GM12878 (cell line): Measurements from ENCODE around the gene RBM45. TPM values are rescaled to one million over a fixed set of nuclear protein-coding genes. Genes with fewer than 3 reads are reported as not detected.

Experiments
- BCL11A ChIP-seq: IDR thresholded peaks from 2 replicates; pipeline ENCODE4 v1.6.1; 2011; ENCODE audit warnings: low read depth, low read length
- BHLHE40 ChIP-seq, 2 experiments: fragments of 450-650 bp in 1 of 2; IDR thresholded peaks; 2 replicates each; pipeline ENCODE4 v1.6.1; 2011 to 2017; ENCODE audit warnings: low read depth in 2 of 2, borderline replicate concordance in 1 of 2, improper control_type of control experiment in 1 of 2, low read length in 1 of 2, mild to moderate bottlenecking in 1 of 2
- CBFB ChIP-seq: IDR thresholded peaks from 2 replicates; pipeline ENCODE4 v1.6.1; 2016; ENCODE audit warnings: antibody characterized with exemption, low read depth
- EZH2 ChIP-seq: IDR thresholded peaks from 2 replicates; pipeline ENCODE4 v1.6.1; 2012; ENCODE audit warnings: low read depth, mild to moderate bottlenecking, control low read depth, inconsistent platforms, low read length, borderline replicate concordance; ENCODE audit not compliant: control insufficient read depth
- FOXM1 ChIP-seq: IDR thresholded peaks from 2 replicates; pipeline ENCODE4 v1.6.1; 2012; ENCODE audit warnings: low read depth, mild to moderate bottlenecking, inconsistent platforms, low read length, moderate library complexity
- KDM1A ChIP-seq: fragments of 200-600 bp; sonication (generic); IDR thresholded peaks from 2 replicates; pipeline ENCODE4 v1.6.1; 2016; ENCODE audit warnings: borderline replicate concordance
- KLF5 ChIP-seq: fragments of 450-650 bp; IDR thresholded peaks from 2 replicates; pipeline ENCODE4 v1.6.1; 2014; ENCODE audit warnings: mild to moderate bottlenecking; ENCODE audit not compliant: partially characterized antibody
- MEF2B ChIP-seq: fragments of 450-650 bp; IDR thresholded peaks from 2 replicates; pipeline ENCODE4 v1.6.1; 2018; ENCODE audit warnings: mild to moderate bottlenecking, moderate library complexity; ENCODE audit not compliant: partially characterized antibody, poor library complexity, severe bottlenecking
- MTA3 ChIP-seq: IDR thresholded peaks from 2 replicates; pipeline ENCODE4 v1.6.1; 2012; ENCODE audit warnings: low read length, inconsistent platforms, borderline replicate concordance
- NFXL1 ChIP-seq: fragments of 450-650 bp; IDR thresholded peaks from 2 replicates; pipeline ENCODE4 v1.6.1; 2017; ENCODE audit warnings: antibody characterized with exemption, mild to moderate bottlenecking, borderline replicate concordance
- NR2F1 ChIP-seq: fragments of 450-650 bp; conservative IDR thresholded peaks from 2 replicates; pipeline ENCODE4 v1.6.1; 2017; ENCODE audit warnings: mild to moderate bottlenecking
- POLR2AphosphoS5 ChIP-seq: IDR thresholded peaks from 2 replicates; pipeline ENCODE4 v1.6.1; 2011; ENCODE audit warnings: mild to moderate bottlenecking, low read length, inconsistent platforms
- SMAD5 ChIP-seq: IDR thresholded peaks from 2 replicates; pipeline ENCODE4 v1.6.1; 2016; ENCODE audit warnings: antibody characterized with exemption, low read depth
- SMARCA5 ChIP-seq: fragments of 450-650 bp; IDR thresholded peaks from 2 replicates; pipeline ENCODE4 v1.6.1; 2017; ENCODE audit warnings: mild to moderate bottlenecking
- SRF ChIP-seq, 2 experiments: IDR thresholded peaks; 2 replicates each; pipeline ENCODE4 v1.6.1; 2011; ENCODE audit warnings: low read depth in 2 of 2, low read length in 2 of 2, mild to moderate bottlenecking in 1 of 2, moderate library complexity in 1 of 2
- TCF7 ChIP-seq: IDR thresholded peaks from 2 replicates; pipeline ENCODE4 v1.6.1; 2014; ENCODE audit warnings: antibody characterized with exemption, borderline replicate concordance
- ZNF592 ChIP-seq: fragments of 450-650 bp; IDR thresholded peaks from 2 replicates; pipeline ENCODE4 v1.6.1; 2017; ENCODE audit warnings: mild to moderate bottlenecking, moderate library complexity
- polyA plus RNA-seq, 11 experiments: library from polyadenylated mRNA; depleted of rRNA in 4 of 11; unstranded in 6 of 11; stranded (reverse) in 5 of 11; fragments of >200 nt; fragmentation: Nextera tagmentation in 4 of 11; fragmentation: Illumina TruSeq in 1 of 11; extraction: Ambion mirVana in 4 of 11; extraction: Trizol in 1 of 11; gene quantifications; 1 replicate in 1 of 11; 2 replicates in 10 of 11; pipeline versions ENCODE4 v1.2.1 to v1.2.3, GENCODE V29; 2011 to 2016; ENCODE audit warnings: inconsistent platforms in 2 of 11, missing spikeins in 2 of 11, low read depth in 1 of 11
- total RNA-seq, 4 experiments: library from RNA; depleted of rRNA in 3 of 4; stranded (reverse); fragments of >200 nt in 3 of 4; fragmentation: Illumina TruSeq in 1 of 4; extraction: Trizol in 1 of 4; gene quantifications; 2 replicates each; pipeline versions ENCODE4 v1.2.1 to v1.2.3, GENCODE V29; 2013 to 2021
- TF ChIP-seq, protein P1 (sequence below): fragments of 450-650 bp; IDR thresholded peaks from 2 replicates; pipeline ENCODE4 v1.6.1; 2018; ENCODE audit warnings: borderline replicate concordance, mild to moderate bottlenecking; ENCODE audit not compliant: partially characterized antibody
- TF ChIP-seq, protein P2 (sequence below): fragments of 450-650 bp; formaldehyde crosslinking; IDR thresholded peaks from 2 replicates; pipeline ENCODE4 v1.5.0; 2022; ENCODE audit warnings: mild to moderate bottlenecking, missing genetic modification characterization

RBM45 gene
- total and polyA plus RNA-seq, 10 of the 15 experiments (the other 5 are each of a cell fraction or from before 2014, with no cell fraction given) = 6.2 to 21.7 (median 14.6) TPM

DNA sequence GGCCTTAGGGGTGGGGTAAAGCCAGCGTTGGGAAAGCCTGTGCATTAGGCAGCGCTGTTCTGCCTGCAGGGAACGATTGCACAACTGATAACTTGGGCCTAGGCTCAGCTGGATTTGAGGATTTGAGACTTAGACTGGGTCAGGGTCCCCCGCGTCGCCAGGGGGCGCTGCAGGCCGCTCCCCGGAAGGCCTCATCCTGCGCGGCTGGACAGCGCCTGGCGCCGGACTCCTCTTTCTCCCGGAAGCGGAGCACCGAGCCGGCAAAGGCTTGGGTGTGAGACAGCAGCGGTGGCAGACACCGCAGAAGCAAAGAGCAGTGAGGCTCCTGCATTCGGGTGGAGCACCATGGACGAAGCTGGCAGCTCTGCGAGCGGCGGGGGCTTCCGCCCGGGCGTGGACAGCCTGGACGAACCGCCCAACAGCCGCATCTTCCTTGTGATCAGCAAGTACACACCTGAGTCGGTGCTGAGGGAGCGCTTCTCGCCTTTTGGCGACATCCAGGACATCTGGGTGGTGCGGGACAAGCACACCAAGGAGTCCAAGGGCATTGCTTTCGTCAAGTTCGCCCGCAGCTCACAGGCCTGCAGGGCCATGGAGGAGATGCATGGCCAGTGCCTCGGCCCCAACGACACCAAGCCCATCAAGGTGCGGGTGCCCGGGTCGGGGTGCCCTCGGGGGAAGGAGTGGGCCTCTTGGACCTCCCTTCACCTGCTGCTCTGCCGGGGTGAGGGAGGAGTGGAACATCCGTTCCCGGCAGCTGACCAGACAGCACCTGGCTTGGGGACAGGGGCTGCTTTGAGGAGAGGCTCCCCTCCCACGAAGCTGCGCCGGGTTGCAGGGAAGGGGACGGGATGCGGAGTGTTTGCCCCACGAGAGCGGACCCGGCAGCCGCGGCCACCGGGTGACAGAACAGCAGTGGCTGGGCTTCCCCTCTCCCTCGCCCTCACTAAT lies at the start of gene RBM45 (continued):
- TF ChIP-seq FOXM1 (no peak), SMAD5 (peak; percentile 54; the same call in 1 of the 2 replicates), MEF2B (peak; percentile 25), TCF7 (no peak), POLR2AphosphoS5 (peak; percentile 92), NR2F1 (no peak; the same call in 1 of the 2 replicates), BHLHE40 (IDR thresholded peaks at IDR 0.05; ENCODE audit: borderline replicate concordance in 1 of 2, low read depth in 2 of 2, low read length in 1 of 2) (peak in 1 of 2 experiments; percentile 58; a peak in 3 of 4 replicates), KLF5 (no peak), MTA3 (no peak), SRF (IDR thresholded peaks at IDR 0.05; ENCODE audit: low read depth in 2 of 2, low read length in 2 of 2) (0 out of 4 replicates have a peak, but pooled peaks of 1 of the 2 experiments have one; percentile 34), ZNF592 (no peak), BCL11A (no peak), KDM1A (no peak), NFXL1 (peak; percentile 87), EZH2 (no peak), SMARCA5 (peak; percentile 95), CBFB (0 out of 2 replicates have a peak, but pooled peaks have one; percentile 25)
- TF ChIP-seq, protein P1, sequence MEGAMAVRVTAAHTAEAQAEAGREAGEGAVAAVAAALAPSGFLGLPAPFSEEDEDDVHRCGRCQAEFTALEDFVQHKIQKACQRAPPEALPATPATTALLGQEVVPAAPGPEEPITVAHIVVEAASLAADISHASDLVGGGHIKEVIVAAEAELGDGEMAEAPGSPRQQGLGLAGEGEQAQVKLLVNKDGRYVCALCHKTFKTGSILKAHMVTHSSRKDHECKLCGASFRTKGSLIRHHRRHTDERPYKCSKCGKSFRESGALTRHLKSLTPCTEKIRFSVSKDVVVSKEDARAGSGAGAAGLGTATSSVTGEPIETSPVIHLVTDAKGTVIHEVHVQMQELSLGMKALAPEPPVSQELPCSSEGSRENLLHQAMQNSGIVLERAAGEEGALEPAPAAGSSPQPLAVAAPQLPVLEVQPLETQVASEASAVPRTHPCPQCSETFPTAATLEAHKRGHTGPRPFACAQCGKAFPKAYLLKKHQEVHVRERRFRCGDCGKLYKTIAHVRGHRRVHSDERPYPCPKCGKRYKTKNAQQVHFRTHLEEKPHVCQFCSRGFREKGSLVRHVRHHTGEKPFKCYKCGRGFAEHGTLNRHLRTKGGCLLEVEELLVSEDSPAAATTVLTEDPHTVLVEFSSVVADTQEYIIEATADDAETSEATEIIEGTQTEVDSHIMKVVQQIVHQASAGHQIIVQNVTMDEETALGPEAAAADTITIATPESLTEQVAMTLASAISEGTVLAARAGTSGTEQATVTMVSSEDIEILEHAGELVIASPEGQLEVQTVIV = no peak
- TF ChIP-seq, protein P2, sequence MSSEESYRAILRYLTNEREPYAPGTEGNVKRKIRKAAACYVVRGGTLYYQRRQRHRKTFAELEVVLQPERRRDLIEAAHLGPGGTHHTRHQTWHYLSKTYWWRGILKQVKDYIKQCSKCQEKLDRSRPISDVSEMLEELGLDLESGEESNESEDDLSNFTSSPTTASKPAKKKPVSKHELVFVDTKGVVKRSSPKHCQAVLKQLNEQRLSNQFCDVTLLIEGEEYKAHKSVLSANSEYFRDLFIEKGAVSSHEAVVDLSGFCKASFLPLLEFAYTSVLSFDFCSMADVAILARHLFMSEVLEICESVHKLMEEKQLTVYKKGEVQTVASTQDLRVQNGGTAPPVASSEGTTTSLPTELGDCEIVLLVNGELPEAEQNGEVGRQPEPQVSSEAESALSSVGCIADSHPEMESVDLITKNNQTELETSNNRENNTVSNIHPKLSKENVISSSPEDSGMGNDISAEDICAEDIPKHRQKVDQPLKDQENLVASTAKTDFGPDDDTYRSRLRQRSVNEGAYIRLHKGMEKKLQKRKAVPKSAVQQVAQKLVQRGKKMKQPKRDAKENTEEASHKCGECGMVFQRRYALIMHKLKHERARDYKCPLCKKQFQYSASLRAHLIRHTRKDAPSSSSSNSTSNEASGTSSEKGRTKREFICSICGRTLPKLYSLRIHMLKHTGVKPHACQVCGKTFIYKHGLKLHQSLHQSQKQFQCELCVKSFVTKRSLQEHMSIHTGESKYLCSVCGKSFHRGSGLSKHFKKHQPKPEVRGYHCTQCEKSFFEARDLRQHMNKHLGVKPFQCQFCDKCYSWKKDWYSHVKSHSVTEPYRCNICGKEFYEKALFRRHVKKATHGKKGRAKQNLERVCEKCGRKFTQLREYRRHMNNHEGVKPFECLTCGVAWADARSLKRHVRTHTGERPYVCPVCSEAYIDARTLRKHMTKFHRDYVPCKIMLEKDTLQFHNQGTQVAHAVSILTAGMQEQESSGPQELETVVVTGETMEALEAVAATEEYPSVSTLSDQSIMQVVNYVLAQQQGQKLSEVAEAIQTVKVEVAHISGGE (CRISPR knock-in tag) = no peak
